Measurements from ENCODE around the gene MAGOHB.

Gene MAGOHB

GRCh38 chr12:10559244-10559643 is 54.2 kb downstream of the MAGOHB start:
- H3K4me3 ChIP-seq (replicated peaks in 1 of 2; ENCODE audit: low read depth in 2 of 2, low read length in 2 of 2): no peak overlapping the region
- TF ChIP-seq CTCF (IDR thresholded peaks at IDR 0.05; ENCODE audit: low read depth, low read length): no peak
- no peak for DNase-seq (ENCODE audit: low read depth in 2 of 2)

- TF ChIP-seq CTCF (IDR thresholded peaks at IDR 0.05; ENCODE audit: low read depth, low read length): no peak
- no peak overlapping the region for H3K4me3 ChIP-seq (replicated peaks in 1 of 2; ENCODE audit: low read depth in 2 of 2, low read length in 2 of 2)
- DNase-seq (ENCODE audit: low read depth in 2 of 2): no peak
Observed at GRCh38 chr12:10558789-10559188, 54.6 kb downstream of the MAGOHB start.

- DNase-seq (ENCODE audit: low read depth in 2 of 2): no peak
- no peak for TF ChIP-seq CTCF (IDR thresholded peaks at IDR 0.05; ENCODE audit: low read depth, low read length)
Observed at GRCh38 chr12:10558301-10558700, 55.1 kb downstream of the MAGOHB start.

GRCh38 chr12:10557766-10558165 is 55.6 kb downstream of the MAGOHB start:
- no peak for DNase-seq (ENCODE audit: low read depth in 2 of 2)
- TF ChIP-seq CTCF (IDR thresholded peaks at IDR 0.05; ENCODE audit: low read depth, low read length): no peak
- H3K4me3 ChIP-seq (replicated peaks in 1 of 2; ENCODE audit: low read depth in 2 of 2, low read length in 2 of 2): no peak overlapping the region

More at GRCh38 chr12:10558301-10558700, 55.1 kb downstream of the MAGOHB start:
- H3K4me3 ChIP-seq (replicated peaks in 1 of 2; ENCODE audit: low read depth in 2 of 2, low read length in 2 of 2): no peak overlapping the region

DNA sequence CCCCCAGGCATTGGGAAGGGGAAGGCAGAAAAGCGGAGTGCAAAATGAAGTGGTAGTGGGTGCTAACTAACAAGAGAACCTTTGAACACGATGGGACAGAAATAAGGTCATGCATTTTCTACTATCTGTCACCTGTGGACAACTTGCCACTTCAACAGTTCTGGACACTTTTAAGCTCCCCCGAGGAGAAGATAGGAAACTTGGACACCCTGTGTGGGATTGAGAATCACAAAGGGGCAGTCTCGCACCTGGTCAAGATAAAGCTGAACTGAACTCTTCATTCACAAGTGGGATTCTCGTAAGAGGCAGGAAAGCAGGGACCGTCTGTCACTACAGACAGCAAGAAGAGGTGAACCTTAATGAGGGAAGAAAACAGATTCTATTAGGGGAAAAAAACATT is 56.1 kb downstream of the MAGOHB start:
- no peak for TF ChIP-seq CTCF (IDR thresholded peaks at IDR 0.05; ENCODE audit: low read depth, low read length)
- DNase-seq (ENCODE audit: low read depth in 2 of 2): no peak
- H3K4me3 ChIP-seq (replicated peaks in 1 of 2; ENCODE audit: low read depth in 2 of 2, low read length in 2 of 2): no peak overlapping the region

- DNase-seq (ENCODE audit: low read depth in 2 of 2): no peak
- no peak for TF ChIP-seq CTCF (IDR thresholded peaks at IDR 0.05; ENCODE audit: low read depth, low read length)
- no peak overlapping the region for H3K4me3 ChIP-seq (replicated peaks in 1 of 2; ENCODE audit: low read depth in 2 of 2, low read length in 2 of 2)
Observed at GRCh38 chr12:10554756-10555481, 58.5 kb downstream of the MAGOHB start.

All from cardiac fibroblast (primary cell).